Right atrium auricular region (tissue), 2 donors: Measurements from ENCODE around the gene RBM15B. TPM values are rescaled to one million over a fixed set of nuclear protein-coding genes. Genes with fewer than 3 reads are reported as not detected.

Source experiments
- DNase-seq: peaks from one replicate; pipeline ENCODE4 v3.0.0-alpha.2; 2019; ENCODE audit warnings: low spot score
- H3K27ac ChIP-seq, 2 donors: fragments of 200-600 bp; sonication (generic); 1 replicate in 1 of 2; 2 replicates in 1 of 2; pipeline ENCODE4 v1.5.1; 2016 to 2019
- H3K27me3 ChIP-seq, 2 donors: fragments of 200-600 bp; sonication (generic); one replicate each; pipeline versions ENCODE4 v1.5.1 to v1.6.0; 2017 to 2019
- H3K36me3 ChIP-seq: fragments of 200-600 bp; sonication (generic); one replicate; pipeline ENCODE4 v1.5.1; 2016
- H3K4me1 ChIP-seq, 2 donors: fragments of 200-600 bp; sonication (generic); one replicate each; pipeline versions ENCODE4 v1.5.1 to v1.6.0; 2017 to 2019
- H3K4me3 ChIP-seq, 2 donors: fragments of 200-600 bp; sonication (generic); 1 replicate in 1 of 2; 2 replicates in 1 of 2; pipeline ENCODE4 v1.5.1; 2017 to 2019; ENCODE audit warnings: mild to moderate bottlenecking in 1 of 2, moderate library complexity in 1 of 2
- H3K9me3 ChIP-seq, 2 donors: fragments of 200-600 bp; sonication (generic); one replicate each; pipeline ENCODE4 v1.5.1; 2019
- total RNA-seq, 2 donors: library from RNA; depleted of rRNA; stranded (reverse); fragments of >200 nt; gene quantifications; one replicate each; pipeline ENCODE4 v1.1.0, GENCODE V29; 2016
- TF ChIP-seq, protein P1 (sequence below), 2 donors: fragments of 200-600 bp; sonication (generic); IDR thresholded peaks; one replicate each; pipeline ENCODE4 v1.5.1; 2019; ENCODE audit warnings: antibody characterized with exemption in 2 of 2

Gene RBM15B
- total RNA-seq, 2 donors from 2014 or later = 12.9 to 21.4 TPM

- peaks cover 0 to 92% of the 10 kb centered on the region in 2 donors for H3K4me1 ChIP-seq
- no peak for DNase-seq
Measured at GRCh38 chr3:51392355-51393133, 1.5 kb downstream of the RBM15B start.

GRCh38 chr3:51393134-51393495 is 2.0 kb downstream of the RBM15B start:
- DNase-seq = no peak
- H3K27me3 ChIP-seq = no peaks in the 10 kb centered on the region
- no peaks in the 10 kb centered on the region for H3K9me3 ChIP-seq
- H3K4me3 ChIP-seq = no peak overlapping the region
- H3K27ac ChIP-seq = no peak overlapping the region
- peaks cover 55% of the 10 kb centered on the region for H3K36me3 ChIP-seq
- TF ChIP-seq, protein P1, sequence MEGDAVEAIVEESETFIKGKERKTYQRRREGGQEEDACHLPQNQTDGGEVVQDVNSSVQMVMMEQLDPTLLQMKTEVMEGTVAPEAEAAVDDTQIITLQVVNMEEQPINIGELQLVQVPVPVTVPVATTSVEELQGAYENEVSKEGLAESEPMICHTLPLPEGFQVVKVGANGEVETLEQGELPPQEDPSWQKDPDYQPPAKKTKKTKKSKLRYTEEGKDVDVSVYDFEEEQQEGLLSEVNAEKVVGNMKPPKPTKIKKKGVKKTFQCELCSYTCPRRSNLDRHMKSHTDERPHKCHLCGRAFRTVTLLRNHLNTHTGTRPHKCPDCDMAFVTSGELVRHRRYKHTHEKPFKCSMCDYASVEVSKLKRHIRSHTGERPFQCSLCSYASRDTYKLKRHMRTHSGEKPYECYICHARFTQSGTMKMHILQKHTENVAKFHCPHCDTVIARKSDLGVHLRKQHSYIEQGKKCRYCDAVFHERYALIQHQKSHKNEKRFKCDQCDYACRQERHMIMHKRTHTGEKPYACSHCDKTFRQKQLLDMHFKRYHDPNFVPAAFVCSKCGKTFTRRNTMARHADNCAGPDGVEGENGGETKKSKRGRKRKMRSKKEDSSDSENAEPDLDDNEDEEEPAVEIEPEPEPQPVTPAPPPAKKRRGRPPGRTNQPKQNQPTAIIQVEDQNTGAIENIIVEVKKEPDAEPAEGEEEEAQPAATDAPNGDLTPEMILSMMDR (IDR thresholded peaks at IDR 0.05) = no peak
- H3K4me1 ChIP-seq = peaks cover 0 to 91% of the 10 kb centered on the region in 2 donors

More at GRCh38 chr3:51392355-51393133, 1.5 kb downstream of the RBM15B start:
- Histone ChIP-seq H3K9me3 (no peaks in the 10 kb centered on the region), H3K4me3 (peak overlapping the region; percentile 71 to 79), H3K27ac (peak overlapping the region; percentile 87), H3K27me3 (no peaks in the 10 kb centered on the region), H3K36me3 (peaks cover 59% of the 10 kb centered on the region)
- TF ChIP-seq, protein P1 (IDR thresholded peaks at IDR 0.05) = no peak

DNA sequence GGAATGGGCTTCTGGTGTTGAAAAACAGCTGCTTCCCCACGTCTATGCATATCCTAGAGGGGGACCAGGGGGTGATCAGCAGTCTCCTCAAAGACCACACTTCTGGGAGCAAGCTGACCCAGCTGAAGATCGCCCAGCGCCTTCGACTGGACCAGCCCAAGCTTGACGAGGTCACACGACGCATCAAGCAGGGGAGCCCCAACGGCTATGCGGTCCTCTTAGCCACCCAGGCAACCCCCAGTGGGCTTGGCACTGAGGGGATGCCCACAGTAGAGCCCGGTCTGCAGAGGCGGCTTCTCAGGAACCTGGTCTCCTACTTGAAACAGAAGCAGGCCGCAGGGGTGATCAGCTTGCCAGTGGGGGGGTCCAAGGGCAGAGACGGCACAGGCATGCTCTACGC is 2.5 kb downstream of the RBM15B start:
- DNase-seq = no peak
- TF ChIP-seq, protein P1 (IDR thresholded peaks at IDR 0.05) = no peak
- no peaks in the 10 kb centered on the region for H3K27me3 ChIP-seq
- H3K36me3 ChIP-seq = peaks cover 50% of the 10 kb centered on the region
- no peak overlapping the region for H3K27ac ChIP-seq
- peaks cover 0 to 92% of the 10 kb centered on the region in 2 donors for H3K4me1 ChIP-seq
- no peaks in the 10 kb centered on the region for H3K9me3 ChIP-seq
- H3K4me3 ChIP-seq = no peak overlapping the region

GRCh38 chr3:51394541-51394940 is 3.5 kb downstream of the RBM15B start:
- Histone ChIP-seq H3K4me1 (peaks cover 0 to 91% of the 10 kb centered on the region in 2 donors), H3K27ac (no peak overlapping the region), H3K4me3 (no peak overlapping the region), H3K36me3 (peaks cover 43% of the 10 kb centered on the region), H3K9me3 (no peaks in the 10 kb centered on the region), H3K27me3 (no peaks in the 10 kb centered on the region)
- TF ChIP-seq, protein P1 (IDR thresholded peaks at IDR 0.05) = no peak
- DNase-seq = no peak

DNA sequence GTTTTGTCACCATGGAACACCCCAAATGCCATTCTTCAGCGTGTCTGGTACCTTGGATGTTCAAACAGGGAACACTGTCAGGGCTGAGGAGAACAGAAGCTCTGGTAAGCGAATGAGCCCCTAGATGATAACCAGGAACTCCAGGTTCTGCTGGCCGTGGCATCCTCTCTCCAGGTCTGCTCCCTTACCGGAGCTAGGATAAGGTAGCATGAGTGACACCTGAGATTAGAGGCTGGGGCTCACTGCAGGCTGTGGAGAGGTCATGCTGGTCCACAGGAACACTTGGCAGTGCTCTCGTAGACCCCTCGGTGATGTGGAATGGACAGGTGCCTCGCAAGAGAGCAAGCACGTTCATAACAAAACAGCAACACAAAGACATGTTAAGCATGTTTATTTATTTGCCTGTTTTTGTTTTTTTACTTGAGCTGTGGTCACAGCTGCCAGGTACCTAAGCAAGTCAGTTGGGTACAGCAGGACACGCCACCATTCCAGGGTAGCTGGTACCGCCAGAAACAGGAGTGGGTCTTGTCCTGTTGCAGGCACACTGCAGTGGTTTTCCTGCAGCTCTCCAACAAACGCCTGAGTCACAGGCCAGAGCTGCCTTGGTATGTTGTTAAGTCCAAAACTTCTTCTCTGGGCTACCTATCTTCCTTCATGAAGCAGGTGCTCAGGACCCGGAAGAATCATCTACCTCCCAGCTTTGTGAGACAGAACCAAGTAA is 4.6 kb downstream of the RBM15B start:
- TF ChIP-seq, protein P1 (IDR thresholded peaks at IDR 0.05) = no peak
- no peaks in the 10 kb centered on the region for H3K27me3 ChIP-seq
- H3K36me3 ChIP-seq = peaks cover 43% of the 10 kb centered on the region
- no peak overlapping the region for H3K27ac ChIP-seq
- H3K9me3 ChIP-seq = no peaks in the 10 kb centered on the region
- H3K4me3 ChIP-seq = no peak overlapping the region
- DNase-seq = no peak
- H3K4me1 ChIP-seq = peaks cover 0 to 80% of the 10 kb centered on the region in 2 donors
